ENCODE results near the gene RBL1.
A peak's percentile ranks its signal among the peaks of the same experiment; 100 is the strongest.

RBL1 gene

DNA sequence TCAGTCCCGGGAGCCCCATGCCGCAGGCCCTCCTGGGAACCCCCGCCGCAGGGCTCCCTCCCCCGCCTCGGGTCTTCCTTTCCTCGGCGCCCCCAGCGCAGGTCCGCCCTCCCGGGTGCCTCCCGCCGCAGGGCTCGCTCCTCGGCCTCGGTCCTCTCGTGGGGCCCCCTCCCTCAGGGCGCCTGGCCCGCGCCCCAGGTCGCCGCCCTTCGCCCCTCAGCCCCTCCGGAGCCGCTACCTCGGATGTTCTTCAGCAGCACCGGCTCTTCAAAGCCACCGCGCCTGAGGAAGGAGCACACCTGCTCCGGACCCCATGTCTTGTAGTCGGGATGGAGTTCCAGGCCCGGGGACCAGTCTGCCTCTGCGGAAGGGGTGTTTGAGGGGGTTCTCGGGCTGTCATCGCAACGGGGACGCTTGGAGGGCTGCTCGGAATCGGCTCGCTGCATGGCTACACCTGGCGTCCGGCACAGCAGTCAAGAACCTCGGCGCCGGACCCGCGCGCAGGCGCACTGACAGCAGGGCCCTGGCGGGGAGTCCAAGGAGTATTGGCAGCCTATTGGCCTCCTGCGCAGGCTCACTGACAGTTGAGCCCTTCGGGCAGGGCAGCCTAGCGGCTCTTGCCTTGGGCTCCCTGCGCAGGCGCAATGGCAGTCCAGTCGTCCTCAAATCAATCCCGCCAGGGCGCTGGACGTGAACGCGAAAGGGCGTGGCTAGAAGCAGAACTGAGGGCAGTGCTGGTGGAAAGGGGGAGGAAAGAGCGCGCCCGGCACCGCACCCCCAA is 144.4 kb downstream of the RBL1 start, which contains the start of gene SAMHD1:
SAMHD1 (minus strand) TSS at position 511 of the 781 bp plus-strand sequence; CDS start at position 446, 65 bp downstream.
- peak; percentile 95 for DNase-seq (ENCODE audit: low read depth, low spot score)

DNA sequence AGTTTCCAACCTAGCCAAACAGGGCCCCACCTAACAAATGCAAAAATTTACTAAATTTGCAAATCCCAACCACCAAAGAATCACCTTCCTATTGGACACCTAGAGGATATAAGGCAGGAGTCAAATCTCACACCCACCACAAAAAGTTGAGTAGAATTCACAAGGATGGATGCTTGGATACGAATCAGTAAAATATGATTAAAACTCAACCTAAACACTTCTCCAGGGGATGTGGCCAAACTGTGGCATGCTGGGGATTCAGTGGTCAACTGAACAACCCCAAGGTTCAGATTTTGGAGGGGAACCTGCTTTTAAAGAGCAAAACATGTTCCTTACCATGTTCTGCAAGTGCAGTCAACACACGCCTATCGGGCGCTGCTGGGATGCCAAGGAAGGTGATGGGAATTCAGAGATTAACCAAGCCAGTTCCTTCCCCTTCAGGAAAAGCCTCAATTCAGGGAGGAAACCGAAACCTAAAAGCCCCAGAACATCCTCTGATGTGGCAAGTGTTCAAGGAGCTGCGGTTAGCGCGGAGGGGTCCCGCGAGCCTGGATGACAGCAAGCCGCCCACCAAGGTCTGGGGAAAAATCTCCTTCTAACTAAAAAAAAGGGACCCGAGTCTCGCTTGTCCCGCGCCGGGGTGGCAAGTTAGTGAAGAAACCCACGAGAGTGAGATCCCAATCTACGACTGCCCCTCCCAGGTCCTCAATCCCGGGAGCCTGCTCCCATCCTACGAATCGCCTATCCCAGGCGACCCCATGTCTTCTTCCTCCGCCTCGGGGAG is 145.2 kb downstream of the RBL1 start:
- DNase-seq (ENCODE audit: low read depth, low spot score), result no peak
